Mononuclear cell (primary cell): ENCODE data around the gene CYP11A1. TPM values are rescaled to one million over a fixed set of nuclear protein-coding genes. Genes with fewer than 3 reads are reported as not detected.
"Not testable (repeated sequence)": the region's sequence is repeated elsewhere in the genome, so short reads cannot be mapped to it uniquely, and the experiment has no call there.

Source experiments
- H3K27me3 ChIP-seq: 2 replicates; pipeline ENCODE4 v1.6.0; 2011; ENCODE audit warnings: low read length, control low read depth; ENCODE audit not compliant: insufficient read depth
- H3K4me1 ChIP-seq: 2 replicates; pipeline ENCODE4 v1.5.1; 2011; ENCODE audit warnings: mild to moderate bottlenecking, low read length, control low read depth; ENCODE audit not compliant: insufficient read depth
- H3K4me3 ChIP-seq: 2 replicates; pipeline ENCODE4 v1.5.1; 2011; ENCODE audit warnings: mild to moderate bottlenecking, low read length, moderate library complexity
- H3K9me3 ChIP-seq: 2 replicates; pipeline ENCODE4 v1.5.1; 2011; ENCODE audit warnings: low read depth, mild to moderate bottlenecking, control low read depth, low read length
- total RNA-seq: library from RNA; depleted of rRNA; stranded (reverse); fragments of >200 nt; gene quantifications from one replicate; pipeline ENCODE4 v1.2.3, GENCODE V29; 2012

CYP11A1 gene
- total RNA-seq, 1 donor: 0.42 TPM

DNA sequence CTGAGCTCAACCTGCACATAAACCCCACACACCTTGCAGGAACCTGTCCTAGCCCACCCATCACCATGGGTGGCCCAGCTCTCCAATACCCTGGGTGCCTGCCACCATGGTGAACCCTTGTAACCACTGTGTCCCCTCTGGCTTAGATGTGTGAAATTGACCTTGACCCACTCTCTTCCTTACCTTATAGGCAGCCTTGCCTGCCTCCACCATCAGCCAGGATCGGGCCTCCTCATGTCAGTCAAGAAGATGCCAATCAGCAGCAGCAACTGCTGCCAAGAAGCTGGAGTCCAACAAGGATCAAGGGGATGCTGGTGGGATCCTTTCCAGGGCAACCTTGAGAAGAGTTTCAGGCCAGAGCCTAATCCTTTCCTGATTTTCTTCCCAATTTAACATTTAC, 8.8 kb upstream of the CYP11A1 start:
- Histone ChIP-seq H3K9me3 (no peaks in the 10 kb centered on the region), H3K4me1 (peaks cover 18% of the 10 kb centered on the region), H3K27me3 (peaks cover 4% of the 10 kb centered on the region), H3K4me3 (no peak overlapping the region)

DNA sequence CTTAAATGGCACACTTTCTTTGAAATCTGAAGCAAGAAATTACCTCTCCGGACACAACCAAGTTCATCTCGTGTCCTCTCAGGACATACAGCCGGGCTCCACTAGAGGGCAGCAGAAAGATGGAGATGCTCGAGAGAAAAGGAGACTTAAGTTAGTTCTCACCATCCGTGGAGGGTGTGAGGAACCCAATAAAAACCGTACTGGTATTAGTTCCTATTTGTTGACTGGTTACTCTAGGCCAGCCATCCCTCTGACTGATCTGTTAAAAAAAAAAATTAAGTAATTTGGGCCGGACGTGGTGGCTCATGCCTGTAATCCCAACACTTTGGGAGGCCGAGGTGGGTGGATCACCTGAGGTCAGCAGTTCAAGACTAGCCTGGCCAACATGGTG, 7.9 kb upstream of the CYP11A1 start:
- Histone ChIP-seq H3K4me1 (peaks cover 18% of the 10 kb centered on the region), H3K9me3 (no peaks in the 10 kb centered on the region), H3K27me3 (peaks cover 4% of the 10 kb centered on the region), H3K4me3 (no peak overlapping the region)

- Histone ChIP-seq H3K4me3 (no peak overlapping the region), H3K27me3 (peaks cover 4% of the 10 kb centered on the region), H3K9me3 (no peaks in the 10 kb centered on the region), H3K4me1 (peaks cover 18% of the 10 kb centered on the region)
Measured at GRCh38 chr15:74374648-74375302, 7.3 kb upstream of the CYP11A1 start.

- peaks cover 4% of the 10 kb centered on the region for H3K27me3 ChIP-seq
- H3K9me3 ChIP-seq: no peaks in the 10 kb centered on the region
- H3K4me1 ChIP-seq: peaks cover 18% of the 10 kb centered on the region
- H3K4me3 ChIP-seq: peak overlapping the region; percentile 55
Measured at GRCh38 chr15:74373731-74374647, 6.5 kb upstream of the CYP11A1 start.

DNA sequence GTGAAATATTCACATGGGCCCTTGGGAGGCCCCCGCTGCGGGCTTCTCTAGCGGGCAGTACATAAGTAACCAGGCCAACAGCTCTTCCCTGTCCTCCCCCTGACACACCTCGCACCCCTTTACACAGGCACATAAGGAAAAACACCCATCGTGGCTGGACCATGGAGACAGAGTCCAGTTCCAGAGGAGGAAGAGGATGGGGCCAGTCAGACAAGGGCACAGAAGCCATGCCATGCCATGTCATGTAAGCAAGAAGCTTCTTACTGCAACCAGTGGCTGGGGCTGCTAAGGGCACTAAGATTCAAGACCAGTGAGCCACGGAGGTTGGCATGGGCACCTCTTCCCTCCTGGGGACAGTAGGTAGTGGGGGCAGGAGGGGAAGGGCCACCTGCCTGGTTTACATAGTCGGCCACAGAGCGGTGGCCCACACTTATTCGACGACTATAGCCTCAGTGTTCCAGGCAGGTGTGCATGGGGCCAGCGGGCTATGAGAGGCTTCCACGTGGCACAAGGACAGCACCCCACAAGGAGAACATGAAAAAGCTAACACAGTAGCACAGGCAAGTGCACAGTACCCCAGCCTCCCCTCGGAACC, 5.7 kb upstream of the CYP11A1 start:
- Histone ChIP-seq H3K4me1 (peaks cover 18% of the 10 kb centered on the region), H3K27me3 (peaks cover 4% of the 10 kb centered on the region), H3K4me3 (no peak overlapping the region), H3K9me3 (no peaks in the 10 kb centered on the region)

DNA sequence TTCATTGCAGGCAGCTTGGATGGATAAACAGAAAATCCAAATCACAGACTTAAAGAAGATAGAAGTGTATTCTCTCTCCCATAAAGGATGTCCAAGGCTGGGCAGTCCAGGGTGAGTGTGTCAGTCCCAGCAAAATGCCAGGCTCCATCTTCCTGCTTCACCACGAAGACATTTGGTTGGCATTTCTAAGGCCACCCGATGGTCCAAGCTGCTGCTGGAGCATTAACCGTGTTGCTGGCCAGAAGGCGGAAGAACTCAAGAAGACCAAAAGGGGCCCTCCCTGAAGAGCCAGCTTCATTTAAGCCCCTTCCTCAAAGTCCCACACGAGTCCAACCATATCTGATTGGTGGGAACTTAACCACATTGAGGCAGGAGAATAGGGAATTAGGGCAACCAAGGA, 3.0 kb upstream of the CYP11A1 start:
- Histone ChIP-seq H3K27me3 (peaks cover 27% of the 10 kb centered on the region), H3K4me3 (no peak overlapping the region), H3K4me1 (peaks cover 28% of the 10 kb centered on the region), H3K9me3 (no peaks in the 10 kb centered on the region)

GRCh38 chr15:74369756-74370155, 2.3 kb upstream of the CYP11A1 start:
- Histone ChIP-seq H3K27me3 (peaks cover 32% of the 10 kb centered on the region), H3K4me1 (peaks cover 24% of the 10 kb centered on the region), H3K9me3 (no peaks in the 10 kb centered on the region), H3K4me3 (no peak overlapping the region)

DNA sequence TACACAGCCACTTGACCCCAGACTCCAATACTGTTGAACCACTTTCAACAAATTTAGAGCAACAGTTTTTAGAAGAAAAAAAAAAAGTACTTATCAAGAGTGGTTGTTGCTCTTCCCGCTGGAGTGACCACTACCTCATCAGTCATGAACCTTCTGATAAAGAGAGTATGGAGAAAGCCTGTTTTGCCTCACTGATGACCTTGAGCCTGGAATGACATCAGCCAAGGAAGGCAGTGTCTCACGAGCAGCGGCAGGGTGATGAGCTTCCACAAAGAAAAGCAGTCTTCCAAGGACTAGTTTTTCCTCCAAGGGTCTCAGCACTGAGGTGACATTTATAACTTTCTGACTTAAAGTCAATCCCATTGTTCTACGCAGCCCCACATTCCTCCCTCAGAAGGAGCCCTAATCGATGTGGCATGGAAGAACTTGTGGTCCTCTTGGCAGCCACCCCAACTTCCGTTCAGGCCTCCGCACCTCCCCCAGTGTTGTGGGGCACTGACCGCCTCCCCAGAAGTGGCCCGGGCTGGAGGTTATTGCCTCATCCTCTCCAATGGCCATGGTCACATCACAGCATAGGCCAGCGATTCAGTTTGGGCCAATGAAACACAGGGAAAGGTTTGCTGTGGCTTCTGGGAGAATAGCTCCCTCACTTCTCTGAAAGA, 1.8 kb upstream of the CYP11A1 start:
- H3K4me1 ChIP-seq: peaks cover 20% of the 10 kb centered on the region
- no peak overlapping the region for H3K4me3 ChIP-seq
- no peaks in the 10 kb centered on the region for H3K9me3 ChIP-seq
- H3K27me3 ChIP-seq: peaks cover 35% of the 10 kb centered on the region

- H3K27me3 ChIP-seq: peaks cover 38% of the 10 kb centered on the region
- H3K4me3 ChIP-seq: no peak overlapping the region
- no peaks in the 10 kb centered on the region for H3K9me3 ChIP-seq
- H3K4me1 ChIP-seq: peaks cover 13% of the 10 kb centered on the region
Measured at GRCh38 chr15:74368121-74368520, 675 bp upstream of the CYP11A1 start.

- Histone ChIP-seq H3K4me3 (peak overlapping the region; percentile 16), H3K27me3 (peaks cover 34% of the 10 kb centered on the region), H3K4me1 (peaks cover 13% of the 10 kb centered on the region), H3K9me3 (no peaks in the 10 kb centered on the region)
Measured at GRCh38 chr15:74365598-74366445, 1.6 kb downstream of the CYP11A1 start.

- H3K4me1 ChIP-seq: peaks cover 13% of the 10 kb centered on the region
- H3K27me3 ChIP-seq: peaks cover 34% of the 10 kb centered on the region
- no peak overlapping the region for H3K4me3 ChIP-seq
Measured at GRCh38 chr15:74364936-74365597, 2.4 kb downstream of the CYP11A1 start.

DNA sequence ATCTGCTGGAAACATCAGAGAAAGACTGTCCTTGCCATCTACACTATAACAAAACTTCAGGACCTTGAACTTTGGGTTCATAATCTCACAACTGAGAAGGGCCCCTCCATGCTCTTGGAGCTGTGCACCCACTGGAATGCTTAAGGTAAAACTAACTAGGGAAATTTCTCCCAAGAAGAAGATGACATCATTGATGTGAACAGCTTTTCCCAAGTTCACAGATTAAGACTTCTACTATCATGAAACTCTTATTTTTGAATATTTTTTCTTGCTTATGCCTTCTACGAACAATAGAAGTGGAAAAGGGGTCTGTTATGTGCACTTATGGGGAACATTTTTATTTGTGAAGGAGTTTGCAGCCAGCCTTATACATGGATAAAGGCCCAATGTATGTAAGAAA, 5.0 kb downstream of the CYP11A1 start:
- peaks cover 30% of the 10 kb centered on the region for H3K27me3 ChIP-seq
- peaks cover 13% of the 10 kb centered on the region for H3K4me1 ChIP-seq
- H3K9me3 ChIP-seq: no peaks in the 10 kb centered on the region
- no peak overlapping the region for H3K4me3 ChIP-seq

More at GRCh38 chr15:74364936-74365597, 2.4 kb downstream of the CYP11A1 start:
- H3K9me3 ChIP-seq: no peaks in the 10 kb centered on the region

- peaks cover 14% of the 10 kb centered on the region for H3K27me3 ChIP-seq
- not testable (repeated sequence) for H3K4me3 ChIP-seq, H3K4me1 ChIP-seq, H3K9me3 ChIP-seq
Measured at GRCh38 chr15:74360855-74361254, 6.6 kb downstream of the CYP11A1 start.

DNA sequence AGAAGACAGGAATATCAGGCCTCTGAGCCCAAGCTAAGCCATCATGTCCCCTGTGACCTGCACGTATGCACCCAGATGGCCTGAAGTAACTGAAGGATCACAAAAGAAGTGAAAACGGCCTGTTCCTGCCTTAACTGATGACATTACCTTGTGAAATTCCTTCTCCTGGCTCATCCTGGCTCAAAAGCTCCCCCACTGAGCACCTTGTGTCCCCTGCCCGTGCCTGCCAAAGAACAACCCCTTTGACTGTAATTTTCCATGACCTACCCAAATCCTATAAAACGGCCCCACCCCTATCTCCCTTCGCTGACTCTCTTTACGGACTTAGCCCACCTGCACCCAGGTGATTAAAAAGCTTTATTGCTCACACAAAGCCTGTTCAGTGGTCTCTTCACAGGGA, 8.1 kb downstream of the CYP11A1 start:
- not testable (repeated sequence) for H3K27me3 ChIP-seq, H3K4me3 ChIP-seq, H3K4me1 ChIP-seq, H3K9me3 ChIP-seq
